ENCODE results near the gene MAP7D2.

Gene MAP7D2

DNA sequence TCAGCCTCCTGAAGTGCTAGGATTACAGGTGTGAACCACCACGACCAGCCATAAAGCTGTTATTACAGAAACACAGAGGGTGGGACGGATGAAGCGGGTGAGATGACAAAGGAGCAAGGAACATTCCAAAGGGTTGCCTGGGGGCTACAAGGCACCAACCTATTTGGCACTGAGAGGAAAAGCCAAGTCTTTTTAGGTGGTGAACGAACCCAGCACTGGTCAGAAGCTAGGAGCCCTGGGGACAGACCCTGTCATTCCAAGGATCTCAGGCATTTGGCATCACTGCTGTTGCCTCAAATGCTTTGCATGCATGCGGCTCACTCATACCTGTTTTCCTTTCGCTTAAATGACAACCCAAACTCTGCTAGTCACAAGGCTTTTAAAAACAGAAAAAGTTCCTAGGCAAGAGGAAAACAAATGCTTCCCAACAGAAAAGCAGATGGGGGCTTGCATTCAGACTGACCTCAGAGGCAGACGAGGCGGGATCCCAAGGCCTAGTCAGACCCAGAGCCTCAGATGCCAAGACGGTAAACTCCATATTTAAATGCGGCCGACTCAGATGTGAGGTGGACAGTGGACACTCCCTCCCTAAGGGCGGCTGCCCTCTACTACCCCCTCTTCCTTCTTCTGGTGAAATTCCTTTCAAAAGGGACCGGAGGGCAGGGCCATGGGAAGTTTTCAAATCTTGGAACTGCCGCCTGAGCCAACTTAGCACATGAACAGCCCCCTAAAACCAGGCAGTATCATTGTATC lies 4.5 kb downstream of the MAP7D2 start:
- DNase-seq: no peak

DNA sequence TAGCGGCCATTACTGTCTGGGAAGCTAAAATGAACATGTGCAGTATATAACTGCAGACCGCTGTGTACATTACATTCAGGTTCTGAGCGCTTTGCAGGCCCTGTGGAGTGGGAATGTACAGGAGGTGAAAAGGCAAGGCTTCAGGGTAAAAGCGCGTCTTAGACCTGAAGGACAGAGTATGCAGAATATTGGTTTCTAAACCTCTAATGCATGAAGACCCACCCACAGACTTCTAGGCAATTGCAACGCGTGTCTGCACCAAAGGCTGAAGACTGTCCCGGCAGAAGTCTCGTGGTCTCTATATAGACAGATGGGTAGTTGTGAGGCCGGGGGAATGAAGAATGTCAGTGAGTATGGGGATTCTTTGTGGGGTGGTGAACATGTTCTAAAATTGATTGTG lies 5.4 kb downstream of the MAP7D2 start:
- DNase-seq: no peak

DNA sequence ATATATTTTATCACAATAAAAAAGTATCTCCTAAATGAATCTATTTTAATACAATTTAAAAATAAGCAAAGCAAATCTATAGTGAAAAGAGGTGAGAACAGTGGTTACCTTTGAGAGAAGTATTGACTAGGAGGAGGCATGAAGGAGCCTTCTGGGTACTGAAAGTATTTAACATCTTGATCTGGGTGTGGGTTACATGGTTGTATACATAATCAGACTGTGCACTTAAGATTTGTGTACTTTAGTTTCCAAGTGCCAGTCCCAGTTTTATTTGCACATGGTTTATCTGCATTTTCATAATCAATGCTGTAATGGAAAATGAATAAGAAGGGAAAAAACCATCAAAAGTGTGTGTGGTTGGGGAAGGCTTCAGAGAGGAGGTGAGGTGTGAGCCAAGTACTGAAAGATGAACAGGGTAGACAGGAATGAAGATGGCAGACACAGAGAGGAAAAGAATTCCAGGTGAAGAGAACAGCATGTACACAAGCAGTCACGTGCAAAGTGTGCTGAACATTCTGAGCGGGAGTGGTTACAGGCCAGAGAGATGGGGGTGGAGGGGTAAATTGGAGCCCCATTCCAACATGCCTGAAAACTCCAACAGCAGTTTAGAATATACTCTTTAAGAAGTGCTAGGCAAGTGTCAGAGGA lies 14.6 kb downstream of the MAP7D2 start:
- DNase-seq: no peak

DNA sequence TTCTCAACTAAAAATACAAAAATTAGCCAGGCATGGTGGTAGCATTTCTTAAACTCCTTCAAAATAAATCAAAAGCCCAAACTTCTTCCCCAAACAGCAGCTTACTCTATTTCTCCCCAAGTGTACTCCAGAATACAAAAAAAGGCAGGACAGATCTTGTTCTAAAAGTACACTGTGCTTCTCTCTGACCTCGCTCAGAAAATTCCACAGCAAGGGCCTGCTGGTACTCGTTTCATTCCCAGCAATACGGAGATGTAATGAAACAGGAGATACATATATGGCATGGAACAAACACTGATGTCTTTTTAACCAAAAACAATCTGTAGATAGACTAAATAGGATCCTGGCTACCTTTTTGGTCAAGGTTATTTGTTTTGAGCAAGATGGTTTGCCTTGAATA lies 25.2 kb downstream of the MAP7D2 start:
- no peak for DNase-seq

DNA sequence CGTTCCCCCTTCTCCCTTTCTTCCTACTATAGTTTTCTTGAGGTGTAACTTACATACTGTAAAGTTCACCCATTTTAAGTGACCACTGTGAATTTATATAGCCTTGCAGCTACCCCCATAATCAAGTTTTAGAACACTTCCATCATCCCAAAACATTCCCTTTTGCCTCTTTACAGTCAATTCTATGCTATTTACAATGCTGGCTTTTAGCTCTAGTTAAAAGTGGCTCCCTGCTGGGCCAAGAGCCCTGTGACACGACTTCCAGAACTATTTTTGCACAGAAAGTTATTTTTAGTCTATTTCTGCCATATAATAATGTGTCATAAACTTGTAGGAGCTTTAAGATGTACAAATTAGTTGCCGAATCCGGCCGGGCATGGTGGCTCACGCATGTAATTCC lies 26.9 kb downstream of the MAP7D2 start:
- DNase-seq: no peak

DNA sequence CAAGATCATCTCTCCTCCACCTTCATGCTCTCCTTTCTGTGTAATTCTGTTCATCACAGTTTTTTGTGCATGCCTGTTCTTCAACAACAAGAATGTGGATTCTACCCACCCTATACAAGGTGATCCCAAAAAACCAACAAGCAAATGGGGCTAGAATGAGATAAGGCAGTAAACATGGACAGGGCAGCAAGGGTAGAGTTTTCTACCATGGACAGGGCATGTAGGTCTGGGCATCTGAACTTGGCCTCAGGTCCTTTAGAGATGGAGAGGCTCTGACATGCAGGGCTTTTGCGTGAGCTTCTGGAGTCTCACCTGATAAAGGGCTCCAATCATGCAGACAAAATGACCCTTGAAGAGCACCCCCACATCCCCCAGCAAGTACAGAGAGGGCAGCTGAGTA lies 36.4 kb downstream of the MAP7D2 start:
- DNase-seq: no peak

DNA sequence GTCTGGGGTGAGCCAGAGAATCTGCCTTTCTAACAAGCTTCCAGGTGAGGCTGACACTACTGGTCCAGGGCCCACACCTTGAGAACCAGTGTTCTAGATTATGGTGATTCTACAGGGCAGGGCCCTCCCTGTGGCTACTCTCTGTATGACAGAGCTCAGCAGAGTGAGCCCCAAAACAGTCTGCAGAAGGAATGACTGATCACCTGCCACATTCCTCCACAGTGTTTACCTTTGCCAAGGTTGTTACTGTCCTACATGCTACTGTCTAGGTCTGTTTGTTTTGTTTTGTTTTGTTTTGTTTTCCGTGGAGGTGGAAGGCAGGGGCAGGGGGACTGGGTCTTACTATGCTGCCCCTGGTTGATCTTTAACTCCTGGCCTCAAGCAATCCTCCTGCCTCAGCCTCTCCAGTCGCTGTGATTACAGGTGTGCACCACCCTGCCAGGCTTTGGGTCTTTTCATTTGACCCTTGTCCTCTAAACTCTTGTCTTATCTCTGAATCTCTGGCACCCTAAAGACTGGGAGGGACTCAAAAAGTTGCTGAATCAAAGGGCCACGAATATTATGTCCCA lies 45.1 kb downstream of the MAP7D2 start:
- DNase-seq: no peak

DNA sequence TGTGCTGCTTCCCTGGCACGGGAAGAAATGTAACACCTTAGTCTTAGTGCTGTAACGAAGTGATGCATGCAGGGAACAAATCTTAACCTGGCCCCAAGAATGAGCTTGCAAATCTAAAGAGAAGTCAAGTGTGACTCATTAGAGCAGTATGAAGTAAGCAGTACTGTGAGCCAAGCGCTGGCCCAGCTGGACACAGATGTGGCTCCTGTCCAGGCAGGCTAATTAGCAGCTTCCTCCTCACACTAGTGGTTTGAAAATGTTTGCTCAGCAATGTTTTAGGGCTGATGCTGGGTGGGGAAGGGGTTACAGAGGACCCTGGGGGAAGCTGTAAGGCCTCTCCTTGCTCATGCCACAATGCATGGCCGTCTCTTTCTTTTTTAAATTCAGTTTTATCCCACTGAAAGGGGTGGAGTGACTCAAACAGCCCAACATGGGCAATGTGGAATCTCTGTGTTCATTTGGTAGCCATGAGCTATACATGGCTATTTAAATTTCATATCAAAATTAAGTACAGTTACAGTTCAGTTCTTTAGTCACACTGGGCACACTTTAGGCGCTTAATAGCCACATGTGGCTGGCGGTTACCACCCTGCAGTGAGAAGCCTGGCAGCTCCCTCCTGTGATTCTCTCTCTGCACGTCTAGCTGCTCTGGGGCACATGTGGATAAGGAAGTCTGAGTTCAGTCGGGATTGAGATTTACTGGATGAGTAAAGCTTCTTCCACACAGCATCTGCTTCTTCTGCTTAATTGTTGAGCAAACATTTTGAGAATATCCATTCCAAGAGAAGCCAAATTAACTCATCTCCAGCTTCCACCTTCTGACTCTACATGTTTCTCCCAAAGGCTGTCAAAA lies 48.8 kb downstream of the MAP7D2 start:
- DNase-seq: peak; percentile 64

DNA sequence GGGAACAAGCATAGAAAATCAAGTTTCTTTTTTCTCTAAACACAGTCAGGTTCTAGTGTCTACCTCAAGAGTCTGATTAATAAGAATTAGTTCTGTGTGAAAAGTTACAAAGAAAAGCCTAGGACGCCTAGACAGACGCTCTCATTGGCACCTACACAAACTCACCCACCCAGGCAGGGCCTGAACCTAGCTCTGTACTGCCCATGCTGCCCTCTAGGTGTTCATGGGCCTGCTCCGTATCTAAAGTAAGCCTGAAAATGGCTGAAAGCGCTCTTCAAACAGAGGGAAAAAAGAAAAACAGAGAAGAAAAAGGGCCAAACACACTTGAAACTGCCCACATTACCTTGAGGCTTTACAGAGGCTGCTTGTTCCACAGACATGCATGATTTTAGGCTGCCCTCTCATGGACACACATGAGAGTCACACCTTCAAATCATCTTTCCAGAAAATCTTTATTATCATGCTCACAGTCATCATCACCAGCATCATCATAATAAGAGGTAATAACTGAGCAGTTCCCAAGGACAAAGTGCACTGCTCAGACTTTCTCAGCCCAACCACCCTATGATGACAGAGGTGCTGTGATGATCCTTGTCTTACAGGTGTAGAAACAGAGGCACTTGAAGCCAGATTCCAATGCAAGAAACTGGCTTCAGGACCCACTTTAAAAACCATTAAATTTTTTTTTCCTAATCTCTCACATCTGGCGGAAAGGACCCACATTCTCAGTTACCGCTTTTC lies 49.6 kb downstream of the MAP7D2 start:
- peak; percentile 30 for DNase-seq

DNA sequence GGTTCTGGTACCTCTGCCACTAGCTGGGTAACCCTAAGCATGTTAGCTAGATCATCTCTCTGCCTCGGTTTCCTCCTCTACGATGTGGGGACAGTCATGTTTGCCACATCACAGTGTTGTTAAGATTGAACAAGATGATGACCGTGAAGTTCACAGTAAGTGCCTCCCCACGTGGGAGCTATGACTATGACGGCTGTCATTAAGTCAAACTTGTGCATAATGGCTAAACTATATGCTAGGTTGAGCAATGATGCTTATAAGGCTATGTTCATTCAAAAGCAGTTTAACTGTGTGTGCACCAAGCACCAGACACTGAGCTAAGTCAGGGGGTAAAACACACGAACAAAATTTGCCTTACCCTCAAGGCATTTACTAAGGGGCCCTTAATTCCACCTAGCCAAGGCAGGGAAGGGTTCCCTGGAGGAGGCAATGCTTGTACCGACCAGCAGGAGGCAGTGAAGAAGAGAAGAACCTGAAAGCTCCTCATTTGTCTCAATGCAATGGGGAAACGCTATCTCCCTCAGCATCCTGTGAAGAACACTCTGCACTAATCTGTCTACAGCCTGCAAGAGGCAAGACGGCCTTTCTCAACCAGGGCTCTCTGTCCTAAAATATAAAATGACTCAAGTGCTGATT lies 52.9 kb downstream of the MAP7D2 start:
- DNase-seq: no peak

DNA sequence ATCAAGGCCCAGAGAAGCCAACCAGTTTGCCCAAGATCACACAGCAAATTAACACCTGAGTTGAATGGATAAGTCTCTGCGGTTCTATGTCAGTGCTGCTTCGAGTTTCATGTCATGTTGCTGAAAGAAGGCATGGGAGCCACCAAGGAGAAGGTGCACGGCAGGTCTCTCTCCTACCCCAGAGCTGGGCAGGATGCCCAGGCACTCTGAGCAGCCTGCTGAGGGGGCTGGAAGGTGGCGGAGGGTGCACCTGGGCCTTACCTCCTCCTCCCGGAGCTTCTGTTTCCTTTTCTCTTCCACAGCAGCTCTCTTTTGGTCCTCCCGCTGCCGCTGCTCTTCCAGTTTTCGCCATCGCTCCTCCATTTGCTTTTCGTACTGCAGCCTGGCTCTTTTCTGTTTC lies 53.6 kb downstream of the MAP7D2 start:
- DNase-seq: no peak

DNA sequence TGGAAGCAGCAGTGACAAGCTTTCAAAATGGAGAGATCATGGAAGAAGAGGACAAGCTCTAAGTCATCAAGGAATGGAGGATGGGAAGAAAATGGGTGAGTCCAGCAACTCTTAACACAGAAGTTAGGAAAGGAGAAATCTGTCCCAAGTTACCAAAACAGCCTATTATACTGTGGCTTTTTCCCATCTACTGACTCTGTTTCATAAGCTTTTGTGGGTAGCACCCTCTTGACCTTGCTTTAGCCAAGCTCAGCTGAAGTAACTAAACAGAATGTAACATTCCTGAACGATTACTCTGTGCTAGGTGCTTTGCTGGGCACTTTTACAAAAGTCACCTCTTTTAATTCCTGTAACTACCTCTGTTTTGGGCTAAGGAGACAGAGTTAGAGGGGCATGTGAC lies 54.9 kb downstream of the MAP7D2 start:
- no peak for DNase-seq

DNA sequence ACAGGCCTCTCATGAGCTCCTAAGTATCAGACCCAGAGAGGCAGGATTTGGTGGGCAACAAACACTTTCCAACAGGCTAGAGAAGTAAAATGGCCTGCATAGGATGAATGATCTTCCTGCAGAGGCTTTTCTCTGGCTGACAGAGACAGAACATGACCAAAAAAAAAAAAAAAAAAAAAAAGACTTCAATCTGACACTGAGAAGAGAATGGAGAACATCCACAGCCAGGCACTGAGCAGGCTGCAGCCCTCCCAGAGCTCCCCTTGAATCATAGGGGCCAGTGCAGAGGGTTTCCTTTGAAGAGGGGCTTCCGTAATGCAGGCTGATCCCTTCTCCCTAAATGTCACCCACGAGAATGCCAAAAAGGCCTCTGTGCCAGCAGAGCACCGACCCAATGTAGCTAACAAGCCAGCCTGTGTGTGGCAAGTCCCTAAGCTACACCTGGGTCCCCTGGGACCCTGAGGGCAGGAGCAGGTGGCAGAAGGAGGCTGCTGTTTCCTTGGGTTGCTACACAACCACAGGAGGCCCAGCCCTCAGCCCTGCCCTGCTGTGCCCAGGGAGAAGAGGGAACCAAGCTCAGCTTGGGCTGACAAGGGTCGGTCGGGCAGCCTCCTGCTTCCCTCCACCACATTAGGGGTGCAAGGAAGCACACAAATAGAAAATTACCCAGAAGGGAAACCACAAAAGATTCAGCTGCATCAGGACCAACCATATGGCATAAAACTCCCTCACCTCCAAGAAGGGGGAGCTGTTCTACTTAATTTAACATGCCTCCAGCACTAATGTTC lies 55.6 kb downstream of the MAP7D2 start:
- DNase-seq: peak; percentile 20

DNA sequence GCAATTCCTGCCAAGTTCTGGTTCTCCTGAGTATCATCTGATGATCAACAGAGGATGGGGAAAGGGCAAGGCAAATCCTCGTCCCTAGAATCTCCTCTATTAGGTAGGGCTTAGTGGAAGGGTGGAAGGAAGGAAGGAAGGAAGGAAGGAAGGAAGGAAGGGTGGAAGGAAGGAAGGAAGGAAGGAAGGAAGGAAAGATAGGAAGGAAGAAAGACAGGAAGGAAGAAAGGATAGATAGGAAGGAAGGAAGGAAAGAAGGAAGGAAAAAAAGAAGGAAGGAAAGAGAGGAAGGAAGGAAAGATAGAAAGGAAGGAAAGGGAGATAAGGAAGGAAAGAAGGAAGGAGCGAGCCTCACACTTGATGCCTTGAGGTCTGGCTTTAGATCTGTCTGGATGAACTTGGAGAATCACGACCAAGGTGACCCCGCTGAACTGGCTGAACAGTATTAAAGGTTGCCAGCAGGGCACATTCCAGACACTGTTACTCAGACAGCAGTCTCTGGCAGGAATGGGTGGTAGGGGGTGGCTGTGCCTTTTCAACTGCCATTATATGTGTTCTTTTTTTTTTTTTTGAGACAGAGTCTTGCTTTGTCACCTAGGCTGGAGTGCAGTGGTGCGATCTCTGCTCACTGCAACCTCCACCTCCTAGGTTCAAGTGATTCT lies 57.1 kb downstream of the MAP7D2 start:
- DNase-seq: no peak

DNA sequence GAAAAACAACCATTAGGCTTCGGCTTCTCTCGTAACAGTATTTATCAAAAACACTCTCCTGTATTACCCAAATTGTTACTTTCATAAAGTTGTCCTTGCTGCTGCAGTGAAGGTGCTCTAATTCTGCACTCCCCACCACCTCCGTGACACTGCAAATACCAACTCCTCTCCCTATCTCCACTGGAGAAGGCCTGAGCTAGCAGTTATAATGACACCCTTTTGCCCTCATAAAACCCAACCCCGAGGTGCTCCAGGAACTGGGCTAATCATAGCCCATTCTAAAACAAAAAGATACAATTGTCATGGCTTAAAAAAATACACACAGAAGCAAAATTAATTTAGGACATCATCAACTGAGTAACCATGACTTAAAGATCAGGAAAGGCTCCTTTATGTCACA lies 59.2 kb downstream of the MAP7D2 start:
- DNase-seq: no peak

DNA sequence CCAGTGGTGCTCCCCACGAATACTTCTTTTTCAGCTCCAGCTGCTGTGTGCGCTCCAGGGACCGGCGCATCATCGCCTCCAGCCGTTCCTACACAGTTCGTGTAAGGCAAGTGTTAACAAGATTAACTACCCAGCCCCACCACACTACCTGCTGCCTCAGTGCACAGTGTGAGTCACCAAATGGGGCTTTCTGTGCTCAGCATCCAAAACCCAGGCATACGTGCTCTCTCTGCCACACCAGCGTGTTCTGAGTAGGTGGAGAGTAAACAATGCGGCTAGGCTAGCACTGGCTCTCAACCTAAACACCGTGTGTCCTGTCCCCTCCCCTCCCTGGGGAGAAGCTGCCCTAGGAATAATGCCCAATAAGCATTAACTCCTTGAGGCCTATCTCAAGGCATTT lies 60.0 kb downstream of the MAP7D2 start:
- no peak for DNase-seq

DNA sequence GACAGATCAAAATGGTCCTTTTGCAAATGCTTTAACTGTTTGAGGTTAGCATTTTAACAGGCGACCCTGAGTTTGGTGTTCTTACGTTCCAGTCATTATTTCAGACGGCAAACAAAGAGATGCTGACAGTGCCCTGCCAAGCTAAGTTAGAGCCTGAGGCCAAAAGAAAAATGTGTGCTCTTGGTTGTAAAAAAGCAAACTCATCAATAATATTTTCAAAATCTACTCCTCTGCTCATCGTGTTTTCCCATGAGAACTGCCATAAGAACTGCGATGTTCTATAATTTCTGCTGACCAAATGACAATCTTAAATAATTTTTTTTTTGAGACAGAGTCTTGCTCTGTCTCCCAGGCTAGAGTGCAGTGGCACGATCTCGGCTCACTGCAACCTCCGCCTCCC lies 63.2 kb downstream of the MAP7D2 start:
- no peak for DNase-seq

DNA sequence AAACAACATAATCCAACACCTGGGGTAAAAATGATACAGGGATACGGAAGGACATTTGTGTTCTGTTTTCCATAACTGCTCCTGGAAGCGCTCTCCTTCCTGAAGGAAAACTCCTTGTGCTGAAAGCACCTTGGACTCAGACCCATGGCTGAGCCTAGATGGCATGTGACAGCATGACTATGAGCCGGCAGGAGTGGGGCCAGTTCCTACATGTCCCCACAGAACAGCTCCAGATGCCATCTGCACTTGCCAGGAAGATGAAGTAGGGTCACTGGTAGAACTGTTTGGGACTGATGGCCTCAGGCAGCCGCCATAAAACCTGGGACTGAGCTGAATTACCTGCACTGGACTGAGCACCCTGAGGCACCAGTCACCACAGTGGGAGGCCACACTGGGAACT lies 69.8 kb downstream of the MAP7D2 start:
- no peak for DNase-seq

DNA sequence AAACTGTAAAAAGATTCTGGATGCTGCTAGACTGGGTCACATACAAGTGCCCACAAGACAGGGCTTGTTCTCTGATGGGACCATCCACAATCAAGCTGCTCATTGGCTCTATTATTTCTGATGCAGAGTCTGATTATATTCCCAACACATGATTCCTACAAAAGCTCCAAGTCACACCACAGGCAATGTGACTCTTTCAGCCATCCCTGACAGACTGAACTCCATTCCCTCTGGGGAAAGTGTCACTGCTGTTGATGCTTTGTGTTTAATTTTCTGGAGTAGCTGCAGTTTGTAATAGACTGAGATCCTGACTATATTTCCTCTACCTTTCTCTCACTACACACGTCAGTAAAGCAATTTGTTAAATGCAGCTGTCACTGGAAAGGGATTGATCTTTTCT lies 70.5 kb downstream of the MAP7D2 start:
- no peak for DNase-seq

DNA sequence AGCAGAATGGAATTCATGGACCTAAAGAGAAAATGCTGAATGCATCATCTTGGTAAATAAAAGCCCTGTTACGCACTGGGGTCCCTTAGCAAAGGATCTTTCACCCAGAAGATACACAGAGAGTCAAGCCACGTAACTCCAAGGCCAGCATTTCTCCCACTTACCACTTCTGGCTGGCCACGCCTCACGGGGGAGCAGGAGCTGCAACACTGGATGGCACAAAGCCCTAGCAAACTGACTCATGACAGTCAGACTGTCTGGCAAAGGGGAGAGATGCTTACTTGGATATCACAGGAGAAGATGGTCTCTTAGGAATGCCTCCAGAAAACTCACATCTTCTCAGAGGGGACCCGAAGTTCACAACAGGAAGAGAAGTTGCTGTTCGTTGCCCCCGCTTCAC lies 74.5 kb downstream of the MAP7D2 start:
- DNase-seq: no peak

DNA sequence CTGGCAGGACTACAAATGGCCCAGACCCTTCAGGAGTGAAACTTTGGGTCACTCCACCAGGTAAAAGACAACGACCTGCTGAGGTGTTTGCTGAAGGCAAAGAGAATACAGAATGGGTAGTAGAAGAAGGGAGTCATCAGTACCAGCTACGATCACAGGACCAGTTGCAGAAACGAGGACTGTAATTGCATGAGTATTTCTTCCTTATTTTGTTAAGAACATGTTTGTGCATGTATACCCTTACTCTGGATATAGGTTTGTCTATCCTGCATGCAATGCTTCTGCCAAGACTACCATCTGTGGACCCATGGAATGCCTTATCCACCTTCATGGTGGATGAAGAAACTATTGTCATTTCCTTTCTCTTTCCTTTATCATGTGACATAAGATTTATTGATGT lies 77.7 kb downstream of the MAP7D2 start:
- no peak for DNase-seq

Data from NCI-H1105 treated with DMSO at 0.1 percent for 48 hours (cell line).